ELR (cell line): ENCODE results near the gene SNORC.

Source experiments
- DNase-seq: peaks from one replicate; pipeline ENCODE4 v3.0.0-alpha.2; 2015; ENCODE audit warnings: low read depth

Gene SNORC

DNA sequence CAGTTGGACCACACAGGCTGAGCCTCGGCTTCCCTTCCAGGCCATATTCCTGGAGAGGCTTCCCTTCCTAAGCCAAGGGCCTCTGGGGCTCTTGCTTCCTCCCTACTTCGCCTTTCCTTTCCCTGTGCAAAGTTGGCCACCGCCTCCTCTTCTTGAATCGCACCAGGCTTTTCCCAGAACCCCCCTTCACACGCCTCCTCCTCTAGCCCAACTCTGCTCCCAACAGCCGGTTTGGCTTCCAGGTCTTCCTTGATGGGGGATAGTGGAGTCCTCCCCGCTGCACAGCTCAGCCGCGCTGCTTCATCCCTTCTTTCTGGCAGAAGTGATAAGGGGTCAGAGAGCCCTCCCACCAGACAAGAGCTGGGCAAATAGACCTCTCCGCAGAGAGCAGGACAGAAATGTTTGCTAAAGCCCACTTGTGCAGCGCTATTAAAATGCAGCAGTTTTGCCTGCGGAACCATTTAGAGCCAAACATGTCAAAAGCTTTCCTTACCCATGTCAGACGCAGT lies 56.4 kb downstream of the SNORC start:
- DNase-seq = no peak

DNA sequence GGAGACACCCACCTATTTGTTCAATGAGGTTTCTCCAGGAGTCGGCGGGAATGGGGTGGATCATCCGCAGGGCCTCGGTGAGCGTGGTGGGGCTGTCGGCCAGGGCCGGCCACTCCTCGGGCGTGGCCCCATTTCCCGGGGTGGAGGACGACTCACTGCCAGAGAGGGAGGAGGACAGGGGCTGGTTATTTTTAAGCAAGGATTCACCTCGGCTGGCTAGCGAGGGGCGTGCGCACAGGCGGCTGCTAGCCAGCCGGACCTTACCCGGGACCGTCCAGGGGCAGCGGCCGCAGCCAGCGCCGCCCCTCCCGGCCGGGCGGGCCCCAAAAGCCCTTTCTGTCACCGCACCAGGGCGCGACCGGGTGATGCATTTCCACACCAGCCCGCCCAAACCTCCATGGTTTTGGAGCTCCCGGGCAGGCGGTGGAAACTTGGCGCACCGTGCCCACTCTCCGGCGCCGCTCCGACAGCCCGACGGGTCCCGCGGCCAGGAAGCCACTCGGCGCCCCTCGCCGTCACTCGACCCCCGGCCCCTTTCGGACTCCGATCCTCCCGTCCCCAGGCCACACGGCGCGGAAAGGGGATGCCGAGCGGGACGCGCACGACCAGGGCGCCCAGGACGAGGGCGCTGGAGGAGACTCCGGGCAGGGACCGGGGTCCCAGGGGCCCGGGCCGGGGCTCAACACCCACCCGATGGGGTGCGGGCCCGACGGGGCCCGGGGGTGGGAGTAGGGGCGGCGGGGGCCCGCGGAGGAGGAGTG lies 57.1 kb downstream of the SNORC start:
- DNase-seq = peak; percentile 27

DNA sequence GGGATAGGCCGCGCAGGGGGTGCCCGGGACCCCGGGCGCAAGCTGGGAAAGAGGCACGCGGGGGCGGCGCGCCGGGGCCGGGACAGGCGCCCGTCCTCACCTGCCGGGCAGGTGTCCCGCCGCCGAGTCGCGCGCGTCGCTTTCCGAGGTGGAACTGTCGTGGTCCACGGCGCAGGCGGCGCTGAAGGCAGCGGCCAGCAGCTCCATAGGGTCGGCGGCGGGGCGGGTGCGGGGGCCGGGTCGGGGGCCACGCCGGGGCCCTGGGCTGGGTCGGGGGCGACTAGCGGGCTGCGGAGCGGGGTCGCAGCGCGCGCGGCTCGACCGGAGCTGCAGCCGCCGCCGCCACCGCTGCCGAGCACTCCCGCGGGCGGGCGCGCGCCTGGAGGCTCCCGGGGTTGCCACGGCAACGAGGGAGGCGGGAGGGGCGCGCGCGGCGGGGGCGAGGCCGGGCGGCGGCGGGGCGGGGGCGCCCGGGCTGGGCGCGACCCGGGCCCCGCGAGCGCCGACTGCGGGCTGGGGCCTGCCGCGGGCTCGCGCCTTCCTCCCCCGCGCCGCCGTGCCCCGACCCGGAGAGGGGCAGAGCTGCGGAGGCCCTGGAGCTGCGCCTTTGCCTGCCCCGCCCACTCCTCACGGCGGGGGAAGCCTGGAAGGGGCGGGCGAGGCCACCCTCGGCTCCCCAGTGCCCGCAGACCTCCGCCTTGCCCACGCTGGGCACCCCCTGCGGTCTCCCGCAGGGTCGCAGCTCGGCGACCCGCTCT lies 57.9 kb downstream of the SNORC start:
- DNase-seq = no peak
